HuH-7.5 (cell line): Measurements from ENCODE around the gene PADI2.

Source experiments
- DNase-seq: peaks from one replicate; pipeline ENCODE4 v3.0.0; 2011; ENCODE audit warnings: low spot score

PADI2 gene

DNA sequence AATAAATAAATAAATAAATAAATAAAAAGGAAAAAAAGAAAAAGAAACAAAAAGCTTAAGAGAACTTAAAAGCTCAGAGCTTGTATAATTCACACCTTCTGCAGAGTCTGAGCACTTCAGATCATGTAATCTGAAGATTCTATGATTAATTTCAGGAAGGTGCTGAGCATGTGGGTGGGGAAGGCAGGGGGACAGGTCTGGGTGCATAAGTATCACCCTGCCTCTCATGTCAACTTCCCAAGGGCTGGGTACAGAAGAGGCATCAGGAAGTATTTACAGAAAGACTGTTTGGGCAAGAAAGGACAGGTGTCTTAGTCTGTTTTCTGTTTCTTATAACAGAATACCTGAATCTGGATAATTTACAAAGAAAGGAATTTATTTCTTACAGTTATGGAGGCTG is 20.4 kb upstream of the PADI2 start:
- no peak for DNase-seq

DNA sequence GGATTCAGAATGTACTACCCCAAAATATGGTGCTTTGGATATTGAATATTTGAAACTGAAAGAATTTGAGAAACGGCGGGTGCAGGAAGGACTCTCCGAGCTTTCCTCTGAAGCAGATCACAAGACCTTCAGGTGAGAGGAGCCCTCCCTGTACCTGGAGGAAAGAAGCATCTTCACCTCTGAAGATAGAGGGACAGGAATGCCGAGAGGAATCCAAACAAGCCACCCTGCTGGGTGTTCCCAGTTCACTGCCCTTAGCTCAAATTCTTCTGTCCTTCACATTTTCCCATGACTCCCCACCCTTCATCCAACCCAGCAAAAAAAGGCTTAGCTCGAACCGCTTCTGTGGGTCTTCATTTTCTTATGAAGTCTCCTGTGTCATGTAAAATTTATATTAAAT is 18.2 kb upstream of the PADI2 start:
- no peak for DNase-seq

DNA sequence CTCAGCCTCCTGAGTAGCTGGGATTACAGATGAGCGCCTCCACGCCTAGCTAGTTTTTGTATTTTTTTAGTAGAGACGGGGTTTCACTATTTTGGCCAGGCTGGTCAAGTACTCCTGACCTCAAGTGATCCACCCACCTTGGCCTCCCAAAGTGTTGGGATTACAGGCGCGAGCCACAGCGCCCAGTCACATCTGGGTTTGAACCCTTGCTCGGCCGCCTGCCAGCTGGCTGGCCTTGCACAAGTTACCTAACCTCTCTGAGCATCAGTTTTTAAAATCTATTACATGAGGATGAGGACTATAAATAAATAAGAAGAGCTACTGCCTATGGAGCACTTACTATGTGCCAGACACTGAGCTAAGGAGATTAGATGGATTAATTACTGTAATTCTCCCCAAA is 17.7 kb upstream of the PADI2 start:
- DNase-seq = no peak

DNA sequence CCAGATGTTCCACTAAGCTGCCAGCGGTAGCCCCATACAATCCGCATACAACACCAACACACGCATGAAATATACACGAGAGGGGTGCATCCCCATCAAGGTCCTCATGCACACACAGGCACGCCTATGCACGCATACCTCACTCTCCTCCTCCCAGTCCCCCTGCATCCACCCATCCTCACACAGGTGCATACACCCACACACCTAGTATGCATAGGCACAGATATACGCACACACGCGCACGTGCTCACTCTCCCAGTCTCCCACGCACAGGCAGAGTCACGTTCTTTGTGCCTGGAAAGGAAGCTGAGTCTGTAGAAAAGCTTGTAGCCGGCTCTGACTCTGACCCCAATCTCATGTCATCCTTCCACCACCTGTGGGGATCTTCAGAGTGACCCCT is 16.9 kb upstream of the PADI2 start:
- DNase-seq = no peak

DNA sequence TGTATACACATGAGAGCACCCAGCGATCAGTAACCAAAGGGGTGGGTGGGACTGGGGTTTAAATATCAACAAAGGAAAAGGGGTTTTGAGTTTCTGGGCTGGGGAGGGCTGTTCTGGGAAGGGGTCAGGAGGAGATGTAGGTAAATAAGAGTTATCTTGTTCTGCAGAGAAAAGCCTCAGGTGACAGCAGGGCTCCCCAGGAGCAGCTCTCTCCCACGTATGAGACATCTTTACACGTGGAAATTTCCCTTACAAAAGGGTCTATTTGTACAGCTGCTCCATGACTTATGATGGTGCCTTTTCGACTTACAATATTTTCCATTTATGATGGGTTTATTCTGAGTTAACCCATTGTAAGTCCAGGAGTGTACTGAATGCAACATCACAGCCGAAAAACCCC is 16.3 kb upstream of the PADI2 start:
- DNase-seq = no peak

DNA sequence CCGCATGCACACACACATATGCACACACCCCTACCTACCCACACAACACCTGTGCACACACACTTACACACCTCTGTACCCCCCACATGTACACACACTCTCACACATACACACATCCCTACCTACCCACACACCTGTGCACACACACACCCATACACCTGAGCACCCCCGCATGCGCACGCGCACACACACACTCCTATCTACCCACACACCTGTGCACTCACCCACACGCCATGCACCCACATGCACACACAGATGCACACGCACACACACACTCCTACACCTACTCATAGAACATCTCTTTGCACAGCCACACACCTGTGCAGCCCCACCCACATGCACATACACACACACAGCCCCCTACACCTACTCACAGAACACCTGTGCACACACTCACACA is 15.5 kb upstream of the PADI2 start:
- DNase-seq = no peak

DNA sequence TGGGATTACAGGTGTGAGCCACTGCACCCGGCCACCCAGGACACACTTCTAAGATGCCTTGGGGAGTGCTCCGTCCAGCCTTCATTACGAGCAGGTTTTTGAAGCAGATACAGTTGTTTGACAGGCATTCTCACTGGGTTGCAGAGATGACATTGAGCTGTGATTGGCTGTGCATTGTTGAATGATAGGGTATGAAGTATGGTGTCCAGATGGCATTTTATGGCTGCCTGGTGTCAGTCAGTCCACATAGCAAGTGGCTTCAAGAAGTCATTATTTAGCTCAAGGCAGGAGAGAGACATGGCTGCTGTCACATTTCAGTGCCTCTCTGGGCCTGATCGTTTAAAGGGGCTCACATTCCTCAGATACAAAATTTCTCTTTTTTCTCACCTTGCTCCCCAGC is 14.8 kb upstream of the PADI2 start:
- no peak for DNase-seq

DNA sequence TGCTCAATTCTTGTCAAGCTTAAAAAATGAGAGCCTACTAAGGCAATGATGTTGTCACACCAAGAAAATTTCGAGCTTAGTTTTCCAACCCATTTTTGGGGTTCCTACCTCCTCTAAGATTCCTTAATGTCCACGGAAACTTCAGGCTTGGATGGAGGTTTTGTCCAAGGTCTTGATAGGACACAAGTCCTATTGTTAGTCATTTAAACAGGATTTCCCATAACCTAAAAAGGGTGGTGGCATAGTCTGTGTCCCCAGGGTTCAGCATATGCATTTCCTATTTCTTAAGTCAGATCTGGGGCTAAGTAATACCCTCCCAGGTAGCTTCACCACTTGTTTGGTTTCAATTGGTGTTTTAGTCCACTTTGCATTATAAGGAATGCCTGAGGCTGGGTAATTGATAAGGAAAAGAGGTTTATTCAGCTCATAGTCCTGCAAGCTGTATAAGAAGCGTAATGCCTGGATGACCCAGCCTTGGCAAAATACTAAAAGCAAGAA is 10.9 kb upstream of the PADI2 start:
- DNase-seq = no peak

DNA sequence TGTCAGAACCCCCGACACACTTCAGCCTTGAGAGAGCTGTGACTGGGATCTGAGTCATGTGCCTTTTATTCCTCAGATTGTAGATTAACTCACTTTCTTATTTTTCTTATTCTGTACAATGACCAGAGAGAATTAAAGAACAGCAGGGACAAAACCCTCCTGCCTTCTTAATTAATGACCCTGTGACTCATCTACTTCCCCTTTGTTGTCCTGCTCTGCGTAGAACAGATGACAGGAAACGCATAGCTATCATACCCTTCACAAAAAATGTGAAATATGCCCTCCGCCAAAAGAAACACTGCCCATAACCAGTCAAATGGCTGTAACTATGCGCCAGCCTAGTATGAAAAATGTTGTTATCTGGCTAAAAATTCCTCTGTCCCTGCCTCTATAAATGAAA is 9.1 kb upstream of the PADI2 start:
- no peak for DNase-seq

DNA sequence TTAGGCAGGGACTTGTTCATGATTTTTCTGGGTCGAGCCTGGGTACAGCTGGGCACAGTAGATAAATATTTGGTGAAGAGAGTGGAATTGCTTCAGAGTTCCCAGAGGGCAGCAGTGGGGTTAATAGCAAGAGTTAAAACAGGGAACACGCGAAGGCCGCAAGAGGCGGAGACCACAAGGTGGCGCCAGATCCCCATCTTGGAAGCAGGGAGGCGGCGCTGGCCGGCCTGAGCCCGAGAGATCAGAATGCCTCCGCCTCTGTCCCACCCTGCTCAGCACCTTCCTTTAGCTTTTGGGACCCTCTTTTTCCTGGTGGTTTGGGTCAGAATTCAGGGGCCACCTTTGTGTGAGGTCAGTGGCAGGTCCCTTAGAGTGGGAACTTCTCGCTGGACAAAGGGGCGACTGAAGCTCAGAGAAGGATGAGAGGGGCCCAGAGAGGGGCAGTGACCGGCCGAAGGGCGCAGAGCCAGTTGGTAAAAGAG is 6.5 kb upstream of the PADI2 start:
- DNase-seq = peak; percentile 74

DNA sequence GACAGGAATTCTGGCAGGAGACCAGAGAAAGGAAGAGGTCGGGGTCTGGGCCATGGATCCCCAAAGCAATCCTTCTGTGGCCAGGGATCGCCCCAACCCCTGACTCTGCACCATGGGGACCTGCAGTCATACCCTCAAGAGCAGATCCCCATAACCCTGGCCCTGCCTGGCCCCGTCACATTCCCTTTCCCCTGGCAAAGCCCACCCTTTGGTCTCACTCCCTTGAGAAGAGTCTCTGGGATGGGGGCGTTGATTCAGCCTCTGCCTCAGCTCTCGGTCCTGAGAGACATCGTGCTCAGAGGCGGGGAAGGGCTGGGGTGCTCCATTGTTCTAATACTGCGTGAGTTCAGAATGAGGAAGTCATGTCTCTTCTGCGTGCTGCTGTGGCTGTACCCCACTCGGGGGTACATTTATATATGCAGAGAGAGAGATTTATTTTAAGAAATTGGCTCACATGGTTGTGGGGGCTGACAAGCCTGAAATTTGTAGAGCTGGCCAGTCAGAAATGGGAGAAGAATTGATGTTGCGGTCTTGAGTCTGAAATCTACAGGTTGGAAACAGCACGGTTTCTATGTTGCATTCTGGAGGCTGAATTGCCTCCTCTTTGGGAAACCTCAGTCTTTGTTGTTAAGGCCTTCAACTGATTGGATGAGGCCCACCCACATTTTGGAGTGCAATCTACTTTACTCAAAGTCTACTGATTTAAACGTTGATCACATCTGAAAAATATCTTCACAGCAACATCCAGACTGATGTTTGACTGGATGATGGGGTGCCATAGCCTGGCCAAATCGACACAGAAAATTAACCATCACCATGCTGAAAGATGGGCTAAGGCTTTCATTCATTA is 4.2 kb upstream of the PADI2 start:
- DNase-seq = no peak

DNA sequence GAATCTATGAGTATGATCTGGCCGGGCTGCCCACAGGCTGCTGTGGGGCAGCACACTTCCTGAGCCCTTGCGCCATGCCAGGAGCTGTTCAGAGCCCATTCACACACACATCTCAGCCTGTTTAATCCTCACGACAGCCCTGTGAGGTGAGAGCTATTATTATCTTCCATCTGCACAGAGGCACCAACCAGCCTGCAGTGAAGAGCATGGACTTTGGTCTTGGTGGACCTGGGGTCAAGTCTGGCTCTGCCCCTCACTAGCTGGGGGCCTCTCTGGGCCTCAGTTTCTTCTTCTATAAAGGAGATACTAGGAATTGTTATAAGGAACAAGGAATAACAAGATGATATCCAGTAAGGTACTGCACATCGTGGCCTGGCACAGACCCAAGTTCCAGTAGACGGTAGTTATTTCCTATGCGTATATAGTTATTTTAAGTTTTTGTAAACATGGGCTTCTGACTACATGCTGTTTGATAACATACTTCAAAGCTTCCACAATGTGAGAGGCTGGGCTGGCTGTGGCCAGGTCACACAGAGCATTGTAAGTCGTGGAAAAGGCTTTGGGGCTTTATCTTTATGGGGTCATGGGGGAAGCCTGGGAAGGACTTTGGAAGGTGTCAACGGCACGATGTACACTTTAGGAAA is 3.4 kb upstream of the PADI2 start:
- DNase-seq = no peak

DNA sequence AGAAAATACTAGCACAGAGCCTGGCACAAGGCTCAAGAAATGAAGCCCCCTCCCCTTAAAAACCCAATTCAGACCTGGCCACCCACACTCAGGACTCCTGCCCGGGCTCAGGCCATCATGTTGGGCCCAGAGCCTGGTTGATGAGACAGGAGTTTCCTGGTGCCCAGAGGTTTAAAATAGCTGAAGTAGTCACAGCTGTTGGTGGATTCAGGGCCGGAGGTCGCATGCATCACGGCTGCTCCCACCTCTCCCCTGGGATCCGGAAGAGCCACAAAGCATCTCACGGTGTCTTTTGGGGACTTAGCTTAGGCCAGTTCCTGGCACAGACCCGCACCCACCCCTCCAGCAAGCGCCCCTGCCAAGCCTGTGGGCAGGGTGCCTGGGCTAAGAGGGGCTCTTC is 2.6 kb upstream of the PADI2 start:
- no peak for DNase-seq

DNA sequence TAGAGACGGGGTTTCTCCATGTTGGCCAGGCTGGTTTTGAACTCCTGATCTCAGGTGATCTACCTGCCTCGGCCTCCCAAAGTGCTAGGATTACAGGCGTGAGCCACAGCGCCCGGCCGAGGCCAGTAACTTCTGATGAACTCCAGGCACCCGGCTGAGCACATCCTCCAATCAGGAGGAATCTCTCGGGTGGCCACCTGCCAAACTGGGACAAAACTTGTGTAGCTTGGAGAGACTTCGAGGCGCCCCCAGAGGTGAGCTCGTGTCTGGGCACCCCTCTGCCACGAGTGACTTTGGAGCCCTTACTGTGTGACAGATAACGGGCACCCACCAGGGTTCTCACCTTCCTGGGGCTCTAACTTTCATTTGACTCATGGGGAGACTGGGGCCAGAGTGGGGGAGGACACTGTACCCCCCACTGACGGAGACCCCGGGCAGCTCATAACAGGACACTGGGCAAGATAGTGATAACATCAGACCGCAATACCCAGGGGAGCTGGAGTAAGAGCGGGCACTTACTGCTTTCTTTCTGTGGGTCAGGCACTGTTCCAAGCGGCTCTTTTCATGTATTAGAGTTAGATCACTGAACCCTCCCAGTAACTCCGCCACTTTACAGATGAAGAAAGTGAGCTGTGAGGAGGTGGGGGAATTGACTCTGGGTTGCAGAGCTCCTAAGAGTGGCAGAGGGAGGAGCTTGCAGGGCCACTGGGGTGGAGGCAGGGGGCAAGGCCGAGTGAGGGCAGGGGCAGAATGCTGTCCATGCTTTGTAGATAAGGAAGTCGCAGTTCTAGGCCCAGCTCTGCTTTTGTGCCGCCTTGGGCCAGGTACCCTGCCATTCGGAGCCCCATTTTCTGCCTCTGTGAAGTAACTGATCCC is 1.9 kb upstream of the PADI2 start:
- no peak for DNase-seq

DNA sequence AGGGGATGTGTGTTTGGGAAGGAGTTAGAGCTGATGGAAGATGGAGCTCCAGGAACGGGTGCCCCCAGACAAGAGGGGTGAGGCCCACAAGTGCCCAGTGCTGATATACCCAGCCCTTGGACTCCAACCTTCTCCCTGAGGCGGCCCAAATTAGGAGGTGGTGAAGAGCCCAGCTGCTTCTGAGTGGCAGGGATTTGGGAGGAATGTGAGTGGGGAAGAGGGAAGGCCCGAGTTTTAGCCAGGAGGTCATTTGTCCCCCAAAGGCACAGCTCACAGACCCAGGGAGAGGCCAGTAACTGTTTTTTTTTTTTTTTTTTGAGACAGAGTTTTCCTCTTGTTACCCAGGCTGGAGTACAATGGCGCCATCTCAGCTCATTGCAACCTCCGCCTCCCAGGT is 1.2 kb upstream of the PADI2 start:
- no peak for DNase-seq

DNA sequence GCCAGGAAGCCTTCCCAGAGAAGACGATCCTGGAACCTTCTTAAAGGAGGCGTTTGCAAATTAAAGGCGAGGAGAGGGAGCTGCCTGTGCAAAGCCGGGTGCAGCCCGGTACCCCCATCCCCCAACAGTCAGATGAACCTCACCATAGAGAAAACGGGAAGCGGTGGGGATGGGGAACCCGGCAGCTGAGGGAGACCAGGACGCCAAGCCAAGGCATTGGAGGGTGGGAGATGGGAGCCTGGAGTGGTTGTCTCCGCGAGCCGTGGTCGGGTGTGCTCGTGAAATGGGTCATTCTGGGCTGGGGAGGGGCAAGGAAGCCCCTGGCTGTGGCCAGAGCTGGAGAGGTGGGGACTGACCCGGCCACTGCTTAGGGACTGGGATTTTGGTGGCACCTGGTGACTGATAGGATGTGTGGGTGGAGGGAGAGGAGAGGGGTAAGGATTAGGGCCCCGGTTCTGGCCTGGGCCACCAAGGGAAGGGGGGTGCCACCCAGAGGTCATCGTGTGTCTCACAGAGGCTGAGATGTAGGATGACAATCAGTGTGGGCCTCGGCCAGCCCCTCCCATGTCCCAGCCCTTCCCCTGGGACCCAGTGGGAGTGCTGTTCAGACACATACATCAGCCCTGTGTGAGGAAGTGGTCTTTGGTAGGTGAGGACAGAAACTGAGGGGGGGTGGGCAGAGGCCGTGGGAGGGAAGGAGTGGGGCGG is 676 bp upstream of the PADI2 start:
- DNase-seq = no peak

DNA sequence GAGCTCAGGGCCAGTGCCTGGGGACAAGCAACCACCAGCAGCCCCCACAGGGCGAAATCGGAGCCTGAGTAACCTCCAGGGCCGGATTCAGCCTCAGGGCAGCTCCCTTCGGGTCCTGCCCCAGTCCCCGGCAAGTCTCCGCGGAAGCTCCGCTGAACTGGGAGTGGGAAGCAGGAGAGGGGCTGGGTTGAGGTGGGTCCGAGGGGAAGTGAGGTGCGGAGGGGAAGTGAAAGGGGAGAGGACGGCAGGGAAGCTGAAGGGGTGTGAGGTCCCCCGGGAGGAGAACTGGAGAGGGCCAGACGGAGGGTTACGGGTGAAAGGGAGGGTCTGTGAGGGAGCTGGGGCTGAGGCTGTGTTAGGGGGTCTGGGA is 560 bp downstream of the PADI2 start:
- DNase-seq = no peak

DNA sequence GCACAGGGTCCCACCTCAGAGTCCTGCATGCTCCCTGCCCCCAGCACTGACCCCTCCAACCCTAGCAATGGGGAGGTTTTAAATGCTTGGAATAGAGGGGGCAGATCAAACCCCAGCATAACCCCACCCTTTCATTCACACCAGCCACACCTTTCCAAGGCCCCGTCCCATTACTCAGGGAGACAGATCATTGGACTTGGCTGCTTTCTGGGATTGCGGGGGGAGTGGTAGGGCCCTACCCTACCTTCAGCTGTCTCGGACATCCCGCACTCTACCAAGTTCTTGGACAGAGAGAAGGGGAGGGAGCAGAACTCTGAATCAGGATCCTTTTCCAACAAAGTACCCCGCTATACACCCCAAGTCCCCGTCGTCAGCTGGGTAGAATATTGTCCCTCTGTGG is 983 bp downstream of the PADI2 start:
- no peak for DNase-seq

DNA sequence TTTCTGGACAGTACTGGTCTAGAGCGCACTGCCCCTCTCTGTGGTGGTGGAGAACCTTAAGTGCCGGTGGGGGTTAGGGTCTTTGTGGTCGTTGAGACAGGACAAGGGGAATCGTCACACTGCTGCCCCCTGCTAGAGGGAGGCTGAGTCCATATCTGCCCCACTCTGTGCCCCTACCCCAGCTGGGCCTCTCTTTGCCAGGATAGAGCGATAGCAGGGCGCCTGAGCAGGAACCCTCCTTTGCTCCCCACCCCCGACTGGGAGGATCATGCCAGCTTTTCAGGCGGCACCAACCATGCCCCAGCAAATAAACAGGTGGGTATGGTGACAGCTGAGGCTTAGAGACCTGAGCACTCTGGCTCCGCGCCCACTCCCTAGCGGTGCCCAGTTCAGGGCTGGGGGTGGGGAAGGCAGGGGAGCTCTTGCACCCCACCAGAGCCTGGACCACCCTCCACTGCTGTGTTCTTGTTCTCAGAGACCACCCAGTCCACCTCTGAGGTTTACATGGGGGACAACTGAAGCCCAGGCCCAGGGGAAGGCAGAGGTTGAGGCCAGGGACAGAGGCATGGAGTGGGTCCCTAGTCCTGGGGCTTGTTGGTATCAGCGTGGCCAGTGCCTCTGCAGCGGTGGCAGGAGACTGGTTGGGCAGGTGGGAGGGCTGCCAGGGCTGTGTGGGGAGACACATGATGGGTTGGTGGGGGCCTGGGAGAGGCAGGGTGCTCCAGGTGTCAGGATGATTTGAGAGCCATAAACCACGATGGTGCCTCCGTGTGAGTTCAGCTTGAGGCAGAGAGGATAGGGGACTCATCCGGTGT is 1.6 kb downstream of the PADI2 start:
- DNase-seq = no peak

DNA sequence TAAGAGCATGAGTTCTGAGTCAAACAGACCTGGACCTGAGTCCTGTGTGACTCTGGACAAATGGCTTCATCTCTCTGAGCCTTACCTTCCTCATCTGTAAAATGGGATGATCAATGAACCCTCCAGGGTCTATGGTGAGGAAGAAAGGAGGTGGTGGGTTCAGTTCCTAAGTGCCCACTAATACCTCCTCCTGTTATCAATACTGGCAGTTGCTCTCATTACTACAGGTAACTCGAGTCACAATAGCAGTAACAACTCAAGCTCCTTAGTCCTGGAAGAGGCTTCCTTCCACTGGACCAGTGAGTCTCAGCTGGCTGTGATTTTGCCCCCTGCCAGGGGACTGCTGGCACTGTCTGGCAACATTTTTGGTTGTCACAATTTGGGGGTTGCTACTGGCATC is 2.6 kb downstream of the PADI2 start:
- DNase-seq = no peak

DNA sequence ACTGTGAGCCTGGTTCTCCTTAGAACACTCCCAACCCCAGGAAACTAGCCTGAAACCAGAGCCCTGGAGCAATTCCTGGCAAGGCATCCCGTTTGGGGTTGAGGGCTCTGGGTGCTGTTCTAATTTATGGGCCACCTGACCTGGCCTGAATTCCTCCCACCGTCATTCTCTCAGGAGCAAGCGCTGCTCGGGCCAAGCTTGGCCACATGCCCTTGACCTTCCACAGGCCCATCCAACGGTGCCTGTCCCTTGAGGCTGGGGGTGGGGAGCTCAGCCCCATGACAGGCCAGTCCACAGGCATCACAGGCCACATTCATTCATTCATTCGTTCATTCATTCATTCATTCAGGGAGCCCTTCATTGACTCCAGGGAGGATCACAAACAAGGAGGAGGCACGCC is 5.3 kb downstream of the PADI2 start:
- DNase-seq = no peak
